Measurements from ENCODE around the gene GRID1. TPM values are rescaled to one million over a fixed set of nuclear protein-coding genes. Genes with fewer than 3 reads are reported as not detected.

The GRID1 gene
- total and polyA plus RNA-seq, 10 of the 15 experiments (the other 5 are each of a cell fraction or from before 2014, with no cell fraction given), result 0.04 to 0.62 (median 0.08) TPM; not detected in 5

GRCh38 chr10:85977642-85978041 is 389.0 kb downstream of the GRID1 start:
- no peaks in the 10 kb centered on the region for H3K36me3 ChIP-seq (ENCODE audit: control insufficient read depth in 2 of 2, insufficient read depth in 2 of 2, low read length in 1 of 2)
- DNase-seq (ENCODE audit: low read depth, low spot score) (no peak), ATAC-seq (no peak), FAIRE-seq (no peak)
- 59% methylated on average over 6 of the region's 6 CpGs for WGBS (ENCODE audit: insufficient coverage, insufficient replicate concordance, low lambda C conversion rate, missing lambda C conversion rate)
- H3K27me3 ChIP-seq (replicated peaks in 1 of 2; ENCODE audit: control insufficient read depth in 2 of 2, insufficient read depth in 2 of 2, low read length in 1 of 2), result no peaks in the 10 kb centered on the region; a peak in 2 of 4 replicates
- H3K4me1 ChIP-seq (ENCODE audit: control insufficient read depth, insufficient read depth, low read length), result no peaks in the 10 kb centered on the region
- TF ChIP-seq KLF5 (IDR thresholded peaks at IDR 0.05; ENCODE audit: partially characterized antibody) (no peak), STAT1 (conservative IDR thresholded peaks at IDR 0.05) (no peak), GATAD2B (conservative IDR thresholded peaks at IDR 0.05; ENCODE audit: low read depth) (no peak), MYB (IDR thresholded peaks at IDR 0.05; ENCODE audit: borderline replicate concordance, low read depth, low read length) (no peak), NFYB (IDR thresholded peaks at IDR 0.05; ENCODE audit: insufficient read depth, low read depth, low read length) (no peak), POLR2AphosphoS2 (IDR thresholded peaks at IDR 0.05; ENCODE audit: low read depth, low read length) (no peak), HDAC2 (IDR thresholded peaks at IDR 0.05) (no peak), SRF (IDR thresholded peaks at IDR 0.05; ENCODE audit: low read depth in 2 of 2, low read length in 2 of 2) (no peak)
- in situ Hi-C loops (cut with MboI), result no loop called here
- no peaks in the 10 kb centered on the region for H3K9me3 ChIP-seq (replicated peaks; ENCODE audit: control insufficient read depth, insufficient read depth, low read length)
- no TSS peak for BruUV-seq (replicated peaks)
- no peaks in the 10 kb centered on the region for H4K20me1 ChIP-seq (ENCODE audit: control insufficient read depth, insufficient read depth)
- no peak overlapping the region for H3K4me2 ChIP-seq (ENCODE audit: control insufficient read depth, insufficient read depth)
- ChIA-PET CTCF (interaction anchor here (0.9 kb wide), 1 partner anchor 9 kb away, joined by 3 read pairs; no protein-coding TSS in a partner anchor), POLR2A (no interaction called here), RAD21 (ENCODE audit: unreplicated experiment) (no interaction called here), SMC1A (ENCODE audit: uncharacterized antibody, unreplicated experiment) (no interaction called here)
- H3K4me3 ChIP-seq, result no peak overlapping the region
- no peak overlapping the region for H3K9ac ChIP-seq (ENCODE audit: control insufficient read depth, insufficient read depth, low read length)
- intact Hi-C loops (cut with micrococcal nuclease; ENCODE audit: unreplicated experiment), result no loop called here
- no peak overlapping the region for H3K27ac ChIP-seq (ENCODE audit: control insufficient read depth, insufficient read depth)
- no peaks in the 10 kb centered on the region for H3K79me2 ChIP-seq (ENCODE audit: control insufficient read depth, insufficient read depth, low read length)
- no peak overlapping the region for H2AFZ ChIP-seq (ENCODE audit: control insufficient read depth, low read depth, low read length)

- SMC1A ChIA-PET (ENCODE audit: uncharacterized antibody, unreplicated experiment), result interaction anchor here (0.6 kb wide), 1 partner anchor 406 kb away, joined by 3 read pairs; no protein-coding TSS in a partner anchor
- Histone ChIP-seq H3K27ac (ENCODE audit: control insufficient read depth, insufficient read depth) (no peak overlapping the region), H3K4me2 (ENCODE audit: control insufficient read depth, insufficient read depth) (no peak overlapping the region), H3K79me2 (ENCODE audit: control insufficient read depth, insufficient read depth, low read length) (no peaks in the 10 kb centered on the region), H3K4me3 (no peak overlapping the region), H3K27me3 (replicated peaks in 1 of 2; ENCODE audit: control insufficient read depth in 2 of 2, insufficient read depth in 2 of 2, low read length in 1 of 2) (no peaks in the 10 kb centered on the region; a peak in 2 of 4 replicates), H4K20me1 (ENCODE audit: control insufficient read depth, insufficient read depth) (no peaks in the 10 kb centered on the region), H3K4me1 (ENCODE audit: control insufficient read depth, insufficient read depth, low read length) (no peaks in the 10 kb centered on the region), H3K9ac (ENCODE audit: control insufficient read depth, insufficient read depth, low read length) (no peak overlapping the region), H3K36me3 (ENCODE audit: control insufficient read depth in 2 of 2, insufficient read depth in 2 of 2, low read length in 1 of 2) (no peaks in the 10 kb centered on the region), H3K9me3 (replicated peaks; ENCODE audit: control insufficient read depth, insufficient read depth, low read length) (no peaks in the 10 kb centered on the region), H2AFZ (ENCODE audit: control insufficient read depth, low read depth, low read length) (no peak overlapping the region)
- ATAC-seq (peak; percentile 38; the same call in 1 of the 3 replicates), DNase-seq (ENCODE audit: low read depth, low spot score) (no peak), FAIRE-seq (no peak)
- CTCF ChIA-PET, result interaction anchor here (0.7 to 1.1 kb wide), 3 partner anchors 9 to 190 kb away, joined by 3 to 4 read pairs (median 3); no protein-coding TSS in a partner anchor
- RAD21 ChIA-PET (ENCODE audit: unreplicated experiment), result interaction anchor here (0.9 to 1.0 kb wide), 2 partner anchors 64 to 183 kb away, joined by 3 read pairs; no protein-coding TSS in a partner anchor
- in situ Hi-C loops (cut with MboI), result no loop called here
- TF ChIP-seq, protein P1, sequence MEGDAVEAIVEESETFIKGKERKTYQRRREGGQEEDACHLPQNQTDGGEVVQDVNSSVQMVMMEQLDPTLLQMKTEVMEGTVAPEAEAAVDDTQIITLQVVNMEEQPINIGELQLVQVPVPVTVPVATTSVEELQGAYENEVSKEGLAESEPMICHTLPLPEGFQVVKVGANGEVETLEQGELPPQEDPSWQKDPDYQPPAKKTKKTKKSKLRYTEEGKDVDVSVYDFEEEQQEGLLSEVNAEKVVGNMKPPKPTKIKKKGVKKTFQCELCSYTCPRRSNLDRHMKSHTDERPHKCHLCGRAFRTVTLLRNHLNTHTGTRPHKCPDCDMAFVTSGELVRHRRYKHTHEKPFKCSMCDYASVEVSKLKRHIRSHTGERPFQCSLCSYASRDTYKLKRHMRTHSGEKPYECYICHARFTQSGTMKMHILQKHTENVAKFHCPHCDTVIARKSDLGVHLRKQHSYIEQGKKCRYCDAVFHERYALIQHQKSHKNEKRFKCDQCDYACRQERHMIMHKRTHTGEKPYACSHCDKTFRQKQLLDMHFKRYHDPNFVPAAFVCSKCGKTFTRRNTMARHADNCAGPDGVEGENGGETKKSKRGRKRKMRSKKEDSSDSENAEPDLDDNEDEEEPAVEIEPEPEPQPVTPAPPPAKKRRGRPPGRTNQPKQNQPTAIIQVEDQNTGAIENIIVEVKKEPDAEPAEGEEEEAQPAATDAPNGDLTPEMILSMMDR (IDR thresholded peaks at IDR 0.05 in 2 of 3, conservative IDR thresholded peaks at IDR 0.05 in 1 of 3; ENCODE audit: control insufficient read depth in 2 of 3, extremely low read depth in 1 of 3, insufficient read depth in 1 of 3, low read depth in 3 of 3, low read length in 3 of 3), result peak in 1 of 3 experiments; percentile 7; a peak in 1 of 6 replicates
- no peak for TF ChIP-seq SMAD1 (IDR thresholded peaks at IDR 0.05; ENCODE audit: low read depth, partially characterized antibody)
- BruUV-seq (replicated peaks), result no TSS peak
- 19% methylated on average over 6 of the region's 6 CpGs for WGBS (ENCODE audit: insufficient coverage, insufficient replicate concordance, low lambda C conversion rate, missing lambda C conversion rate)
- POLR2A ChIA-PET, result no interaction called here
- intact Hi-C loops (cut with micrococcal nuclease; ENCODE audit: unreplicated experiment), result no loop called here
These were observed 390.3 kb downstream of the GRID1 start for GRCh38 chr10:85976267-85976793.
